HS-27A (cell line): ENCODE measurements around the gene HSD11B1L.
A peak's percentile ranks its signal among the peaks of the same experiment; 100 is the strongest.

Experiments used
- DNase-seq: peaks from one replicate; pipeline ENCODE4 v3.0.0-alpha.2; 2012; ENCODE audit warnings: low read depth, missing footprints

HSD11B1L gene

DNA sequence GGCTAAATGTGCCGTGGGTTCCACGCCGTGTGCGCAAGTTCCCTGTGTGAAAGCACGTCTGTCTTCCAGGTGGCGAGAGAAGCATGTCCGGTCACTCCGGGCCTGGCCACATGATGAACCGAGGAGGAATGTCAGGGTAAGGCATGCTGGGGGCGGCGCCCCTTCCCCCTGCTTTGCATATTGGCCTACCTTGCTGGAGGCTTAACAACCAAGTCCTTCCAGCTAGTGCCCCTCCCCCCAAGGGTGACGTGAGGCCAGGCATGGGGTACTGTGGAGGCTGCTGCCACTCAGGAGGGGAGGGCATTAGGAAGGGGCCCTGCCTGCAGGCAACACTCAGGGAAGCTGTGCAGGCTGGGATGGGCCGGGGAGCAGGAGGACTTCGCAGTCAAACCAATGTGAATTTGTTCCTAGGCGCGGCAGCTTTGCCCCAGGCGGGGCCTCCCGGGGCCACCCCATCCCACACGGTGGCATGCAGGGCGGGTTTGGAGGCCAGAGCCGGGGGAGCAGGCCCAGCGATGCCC, 13.0 kb upstream of the HSD11B1L start:
- no peak for DNase-seq

- DNase-seq = no peak
Observed at GRCh38 chr19:5669212-5669611, 11.6 kb upstream of the HSD11B1L start.

- DNase-seq = no peak
Observed at GRCh38 chr19:5671600-5671999, 9.2 kb upstream of the HSD11B1L start.

- no peak for DNase-seq
Observed at GRCh38 chr19:5672708-5673459, 7.9 kb upstream of the HSD11B1L start.

DNA sequence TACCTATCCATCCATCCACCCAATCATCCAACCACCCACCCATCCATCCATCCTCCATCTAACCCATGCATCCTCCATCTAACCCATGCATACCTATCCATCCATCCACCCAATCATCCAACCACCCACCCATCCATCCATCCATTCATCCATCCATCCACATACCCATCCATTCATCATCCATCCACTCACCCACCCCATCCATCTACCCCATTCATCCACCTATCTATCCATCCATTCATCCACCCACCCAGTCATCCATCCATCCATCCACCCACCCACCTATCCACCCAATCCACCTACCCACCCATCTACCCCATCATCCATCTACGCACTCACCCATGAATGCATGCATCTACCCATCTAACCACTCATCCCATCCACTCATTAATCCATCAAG, 7.1 kb upstream of the HSD11B1L start:
- DNase-seq = no peak

DNA sequence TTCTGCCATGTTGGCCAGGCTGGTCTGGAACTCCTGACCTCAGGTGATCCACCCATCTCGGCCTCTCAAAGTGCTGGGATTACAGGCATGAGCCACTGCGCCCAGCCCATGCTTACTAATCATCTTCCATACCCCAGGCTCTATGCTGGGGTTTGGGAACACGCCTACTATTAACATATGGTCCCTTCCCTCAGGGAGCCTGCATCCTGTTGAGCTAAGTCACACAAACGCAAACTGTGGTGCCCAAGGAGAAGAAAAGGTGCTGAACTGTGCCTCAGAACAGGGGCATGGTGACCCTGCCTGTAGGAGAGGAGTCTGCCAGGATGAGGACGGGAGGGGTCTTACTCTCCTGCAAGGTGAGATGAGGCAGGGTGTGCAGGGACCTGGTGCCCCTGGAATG, 6.1 kb upstream of the HSD11B1L start:
- DNase-seq = no peak

DNA sequence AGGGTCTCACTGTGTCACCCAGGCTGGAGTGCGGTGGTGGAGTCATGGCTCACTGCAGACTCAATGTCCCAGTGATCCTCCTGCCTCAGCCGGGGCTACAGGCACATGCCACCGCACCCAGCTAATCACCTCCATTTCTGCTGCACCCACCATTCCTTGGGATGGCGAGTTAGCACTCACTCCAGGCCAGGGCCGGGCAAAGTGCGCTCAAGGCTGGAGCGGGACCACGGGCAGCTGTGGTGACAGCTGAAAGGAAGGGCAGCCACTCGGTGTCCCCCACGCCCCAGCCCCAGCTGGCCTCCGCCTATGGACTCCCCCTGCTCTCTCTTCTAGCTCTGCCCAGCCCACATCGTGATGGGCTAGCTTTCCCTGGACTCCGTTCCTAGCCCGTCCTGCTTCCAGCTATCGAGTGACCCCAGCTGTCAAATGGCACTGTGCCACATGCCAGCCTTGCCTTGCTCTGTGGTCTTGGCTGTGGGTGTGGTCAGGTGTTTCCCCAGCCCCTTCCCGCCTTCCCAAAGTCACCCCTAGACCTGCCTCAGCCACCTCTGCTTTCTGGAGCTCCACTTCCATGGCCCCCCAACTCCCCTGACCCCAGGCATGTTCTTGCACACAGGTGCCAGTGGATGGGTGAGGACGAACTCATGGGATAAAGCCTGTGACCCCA, 4.6 kb upstream of the HSD11B1L start:
- no peak for DNase-seq

DNA sequence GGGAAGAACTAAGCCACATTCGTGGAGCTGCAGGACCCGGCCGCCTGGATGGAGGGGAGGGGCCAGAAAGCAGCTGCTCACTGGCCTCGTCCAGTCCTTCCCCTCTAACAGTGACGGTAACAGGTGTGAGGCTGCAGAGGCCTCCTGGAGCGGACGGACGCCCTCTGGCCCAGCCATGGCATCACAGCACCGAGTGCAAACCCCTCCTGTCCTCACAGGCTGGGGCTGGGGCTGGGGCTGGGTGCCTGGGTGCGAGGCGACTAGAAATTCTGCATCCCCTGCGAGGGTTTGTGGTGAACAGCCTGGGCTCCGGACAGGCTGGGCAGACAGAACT, 4.1 kb upstream of the HSD11B1L start:
- no peak for DNase-seq

GRCh38 chr19:5677136-5677535, 3.7 kb upstream of the HSD11B1L start:
- DNase-seq = no peak

DNA sequence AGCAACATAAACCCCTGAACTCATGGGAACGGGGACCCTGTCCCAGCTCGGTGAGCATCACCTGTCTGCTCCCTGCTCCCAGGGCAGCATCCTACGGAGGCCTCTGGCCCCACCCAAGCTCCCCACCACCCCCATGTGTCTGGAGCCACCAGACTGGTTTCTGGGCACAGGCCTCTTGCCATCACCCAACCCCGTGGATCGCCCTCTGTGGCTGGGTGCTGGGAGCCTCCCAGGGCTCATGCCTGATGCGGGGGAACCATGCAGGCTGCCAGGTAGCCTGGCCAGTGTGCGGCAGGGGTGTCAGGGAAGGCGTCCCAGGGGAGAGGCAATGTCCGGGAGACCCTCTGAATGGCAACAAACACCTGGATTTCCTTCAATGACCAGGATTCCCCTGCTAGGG, 3.2 kb upstream of the HSD11B1L start:
- DNase-seq = no peak

DNA sequence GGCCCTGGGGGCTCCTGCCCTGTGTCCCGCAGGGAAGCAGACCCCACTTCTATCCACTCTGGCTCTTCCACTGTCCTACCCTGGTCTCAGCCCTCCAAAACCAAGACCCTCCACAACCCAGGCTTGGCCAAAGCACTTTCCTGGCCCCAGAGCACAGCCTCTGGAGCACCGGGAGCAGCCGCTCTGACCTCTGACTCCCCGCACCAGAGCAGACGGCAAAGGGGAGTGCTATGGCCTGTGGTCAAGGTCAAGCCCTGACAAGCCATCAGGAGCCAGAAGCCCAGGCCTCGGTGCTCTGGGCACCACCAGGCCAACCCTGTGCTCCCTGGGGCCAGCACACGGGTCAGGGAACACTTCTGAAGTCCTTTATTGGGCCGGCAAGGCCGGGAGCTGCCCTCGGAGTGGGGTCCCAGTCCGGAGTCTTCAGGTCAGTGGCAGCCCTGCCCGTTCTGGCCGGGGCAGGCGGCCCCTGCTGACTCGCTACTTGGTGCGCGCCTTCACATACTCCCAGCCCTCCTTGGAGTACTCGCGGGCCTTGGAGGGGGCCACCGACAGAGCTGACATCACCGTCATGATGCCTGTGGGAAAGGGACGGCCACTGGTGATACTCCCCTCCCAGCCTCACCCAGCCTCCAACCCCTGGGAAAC, 2.6 kb upstream of the HSD11B1L start:
- no peak for DNase-seq

DNA sequence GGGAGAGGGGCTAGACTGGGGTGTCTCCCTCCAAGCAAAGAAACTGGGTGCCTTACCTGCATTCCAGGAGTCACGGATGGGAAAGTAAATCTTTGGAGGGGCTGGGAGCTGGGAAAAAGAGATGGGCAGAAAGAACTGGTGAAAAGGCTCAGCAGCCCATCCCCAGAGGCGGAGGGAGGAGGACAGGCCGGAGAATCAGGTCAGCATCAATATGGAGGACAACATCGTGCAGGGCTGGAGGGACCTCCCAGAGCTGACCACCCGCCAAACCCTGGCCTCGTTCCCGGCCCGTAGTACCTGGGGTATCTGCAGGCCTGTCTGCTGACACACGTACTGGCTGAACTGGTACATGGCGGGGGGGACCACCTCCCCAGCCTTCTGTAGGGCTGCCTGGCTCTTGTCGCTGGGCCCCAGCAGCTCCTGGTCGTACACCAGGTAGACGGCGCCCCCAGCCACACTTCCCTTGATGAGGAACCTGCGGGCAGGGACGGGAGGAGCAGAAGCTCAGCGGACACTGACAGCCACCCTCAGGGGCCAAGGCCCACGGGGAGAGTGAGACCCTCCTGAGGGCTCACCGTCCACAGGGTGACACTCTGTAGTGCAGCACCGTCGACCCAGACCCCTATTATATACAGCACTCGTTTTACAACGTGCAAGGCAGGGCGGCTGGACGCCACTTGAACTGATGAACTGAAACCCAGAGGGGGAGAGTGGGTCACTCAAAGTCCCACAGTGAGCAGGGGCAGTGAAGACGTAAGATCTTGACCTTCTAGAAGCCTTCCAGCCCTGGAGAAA, 1.3 kb upstream of the HSD11B1L start:
- DNase-seq = no peak

DNA sequence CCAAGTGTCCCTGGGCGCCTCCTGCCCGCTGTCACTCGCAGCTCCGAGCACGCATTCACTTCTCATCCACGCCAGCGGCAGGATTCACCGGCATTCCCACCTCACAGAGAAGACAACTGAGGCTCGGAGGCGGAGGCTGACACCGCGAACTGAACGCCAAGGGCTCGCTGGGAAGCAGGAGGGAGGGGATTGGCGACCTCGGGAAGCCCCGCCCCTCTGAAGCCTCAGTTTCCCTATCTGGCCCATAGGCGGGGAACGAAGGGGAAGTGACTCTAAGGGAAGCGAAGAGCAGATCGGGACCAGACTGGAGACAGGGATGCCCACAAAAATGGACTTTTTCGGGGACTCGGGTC, 767 bp upstream of the HSD11B1L start:
- no peak for DNase-seq

DNA sequence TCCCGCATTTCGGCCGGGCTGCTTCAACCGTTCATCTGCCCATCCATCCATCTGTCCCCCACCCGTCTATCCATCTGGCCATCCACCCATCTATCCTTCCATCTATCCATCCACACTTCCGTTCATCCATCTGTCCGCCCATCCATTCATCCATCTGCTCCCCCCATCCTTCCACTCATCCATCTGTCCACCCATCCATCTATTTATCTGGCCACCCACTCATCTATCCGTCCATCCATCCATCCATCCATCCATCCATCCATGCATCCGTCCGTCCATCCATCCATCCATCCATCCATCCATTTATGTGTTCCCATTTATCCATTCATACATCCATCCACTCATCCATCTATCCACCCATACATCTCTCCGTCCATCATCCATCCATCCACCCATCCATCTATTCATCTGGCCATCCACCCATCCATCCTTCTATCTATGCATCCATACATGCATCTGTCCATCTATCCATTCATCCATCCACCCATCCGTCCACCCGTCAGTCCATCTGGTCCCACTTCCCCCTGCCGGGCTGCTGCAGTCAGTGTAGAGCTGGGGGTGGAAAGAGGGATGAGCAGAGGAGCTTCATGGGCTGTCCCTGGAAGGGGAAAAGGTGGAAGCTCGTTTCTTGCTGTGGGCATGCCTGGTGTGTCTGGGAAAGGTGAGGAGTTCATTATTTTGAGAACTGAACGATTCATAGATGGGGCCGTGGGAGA, 722 bp downstream of the HSD11B1L start:
- no peak for DNase-seq

DNA sequence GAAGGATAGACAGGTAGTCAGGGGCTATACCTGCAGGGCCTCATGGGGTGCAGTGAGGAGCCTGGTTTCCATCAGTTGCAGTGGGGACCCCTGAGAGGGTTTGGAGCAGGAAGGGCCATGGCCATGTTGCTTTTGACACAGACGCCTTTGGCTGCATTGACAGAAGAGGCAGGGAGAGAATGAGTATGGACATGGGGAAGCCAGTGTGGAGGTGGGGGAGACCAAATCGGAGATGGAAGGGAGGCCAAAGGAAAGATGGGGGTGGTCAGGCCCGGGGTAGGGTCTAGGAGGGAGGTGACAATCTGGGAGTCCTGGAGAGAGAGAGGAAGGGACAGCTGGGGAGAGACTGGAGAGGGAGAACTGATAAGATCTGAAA, 1.3 kb downstream of the HSD11B1L start:
- no peak for DNase-seq

DNA sequence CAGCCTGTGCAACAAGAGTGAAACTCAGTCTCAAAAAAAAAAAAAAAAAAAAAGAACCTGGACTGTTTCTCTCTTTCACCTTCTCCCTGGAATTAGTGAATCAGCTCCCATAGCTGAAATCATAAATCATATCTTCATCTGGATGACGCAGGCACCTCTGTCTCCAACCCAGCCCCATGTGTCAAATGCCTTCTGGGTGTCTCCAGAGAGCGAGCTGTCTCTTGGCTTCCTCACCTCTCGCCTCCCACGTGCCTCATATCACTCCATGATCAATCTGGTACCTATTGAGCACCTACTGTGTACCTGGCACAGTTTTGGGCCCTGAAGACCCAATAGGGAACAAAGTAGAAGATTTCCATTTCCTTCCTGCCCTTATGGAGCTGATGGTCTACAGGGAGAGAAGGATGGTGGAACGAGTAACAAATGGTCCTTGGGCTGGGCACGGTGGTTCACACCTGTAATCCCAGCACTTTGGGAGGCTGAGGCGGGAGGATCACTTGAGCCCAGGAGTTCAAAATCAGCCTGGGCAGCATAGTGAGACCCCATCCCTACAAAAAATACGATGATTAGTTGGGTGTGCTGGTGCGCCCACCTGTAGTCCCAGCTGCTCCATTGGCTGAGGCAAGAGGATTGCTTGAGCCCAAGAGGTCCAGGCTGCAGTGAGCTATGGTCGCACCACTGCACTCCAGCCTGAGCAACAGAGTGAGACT, 2.5 kb downstream of the HSD11B1L start:
- no peak for DNase-seq

- no peak for DNase-seq
Observed at GRCh38 chr19:5684694-5685430, 4.0 kb downstream of the HSD11B1L start.

GRCh38 chr19:5686326-5686646, 5.5 kb downstream of the HSD11B1L start:
- DNase-seq = no peak

GRCh38 chr19:5686647-5687359, 6.0 kb downstream of the HSD11B1L start:
- peak; percentile 61 for DNase-seq
